ENCODE data around the gene CDC37.
"Not testable (repeated sequence)": the region's sequence is repeated elsewhere in the genome, so short reads cannot be mapped to it uniquely, and the experiment has no call there.

GRCh38 chr19:10411224-10411623 is 7.9 kb upstream of the CDC37 start:
- not testable (repeated sequence) for TF ChIP-seq SUZ12 (IDR thresholded peaks at IDR 0.05; ENCODE audit: extremely low read depth, insufficient read depth, insufficient read length); ZNF274 (IDR thresholded peaks at IDR 0.05; ENCODE audit: low read depth, low read length); YY1 (IDR thresholded peaks at IDR 0.05; ENCODE audit: insufficient read depth, insufficient read length)

Data from NT2/D1 (cell line).